ENCODE results near the gene ADCY5. TPM values are rescaled to one million over a fixed set of nuclear protein-coding genes. Genes with fewer than 3 reads are reported as not detected.

The ADCY5 gene
- 0.23 to 0.47 TPM (median 0.38 TPM) in 5 replicates for total RNA-seq (2022; extraction: Qiagen RNA extraction; ENCODE audit: low read depth)

DNA sequence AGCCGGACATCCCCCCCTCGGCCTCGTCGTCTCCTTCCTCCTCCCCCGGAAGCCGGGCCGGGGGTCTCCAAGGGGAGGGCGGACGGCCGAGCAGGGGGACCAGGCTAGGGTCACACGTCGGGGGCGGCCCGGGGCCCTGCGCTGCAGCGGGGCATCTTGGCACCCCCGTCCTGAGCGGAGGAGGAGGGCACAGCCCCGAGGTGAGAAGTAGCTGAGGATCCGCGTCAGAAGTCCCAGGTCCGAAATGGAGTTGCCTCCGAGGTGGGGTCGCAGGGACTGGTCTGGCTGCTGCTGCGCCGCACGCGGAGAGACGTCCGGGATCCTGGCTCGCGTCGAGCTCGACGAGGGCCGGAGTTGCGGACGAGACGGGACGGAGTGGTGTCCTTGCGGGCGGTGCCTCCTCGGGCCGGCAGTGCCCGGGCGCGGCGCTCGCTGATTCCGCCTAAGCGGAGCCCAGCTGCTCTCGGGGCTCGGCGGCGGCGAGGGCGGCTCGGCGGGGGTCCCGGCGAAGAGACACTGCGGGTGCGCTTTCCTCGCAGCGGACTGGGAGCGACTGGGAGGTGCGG, at the start of gene ADCY5:
Gene ADCY5, minus strand, starts transcription at position 555 of the 566 bp plus-strand sequence. Its CDS starts 545 bp downstream, at position 10.

Other genes with a start within 250 kb of the ADCY5 start
- gene SEC22A, start 247.1 kb downstream of the ADCY5 start, total RNA-seq (2022; extraction: Qiagen RNA extraction; ENCODE audit: low read depth) = 18.2 to 22.9 TPM (median 20.6 TPM) in 5 replicates
- gene HACD2, start 136.0 kb upstream of the ADCY5 start, total RNA-seq (2022; extraction: Qiagen RNA extraction; ENCODE audit: low read depth) = 36.8 to 40.4 TPM (median 39.3 TPM) in 5 replicates